ENCODE results near the gene GPR18. TPM values are rescaled to one million over a fixed set of nuclear protein-coding genes. Genes with fewer than 3 reads are reported as not detected.

Gene GPR18
- total RNA-seq, 1 experiment from 2014 or later, result not detected

DNA sequence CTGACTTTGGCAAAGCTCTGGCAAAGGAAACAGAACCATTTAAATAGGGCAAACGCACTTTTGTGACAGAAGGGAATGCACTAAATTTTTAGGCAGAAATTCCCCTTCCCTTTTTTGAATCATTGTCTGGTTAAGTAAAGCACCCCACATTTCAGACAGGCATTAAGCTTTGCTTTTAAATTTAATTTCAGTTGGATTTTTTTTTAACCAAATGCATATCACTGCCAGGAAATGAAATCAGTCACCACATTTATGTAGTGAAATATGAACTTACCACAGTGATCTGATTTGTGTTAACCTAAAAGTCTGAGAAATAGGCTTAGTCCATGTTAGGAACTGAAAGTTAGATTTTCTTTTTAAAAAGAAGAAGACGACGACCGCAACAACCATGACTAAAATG lies 38.2 kb upstream of the GPR18 start:
- H3K27me3 ChIP-seq, result no peaks in the 10 kb centered on the region
- DNase-seq, result no peak

DNA sequence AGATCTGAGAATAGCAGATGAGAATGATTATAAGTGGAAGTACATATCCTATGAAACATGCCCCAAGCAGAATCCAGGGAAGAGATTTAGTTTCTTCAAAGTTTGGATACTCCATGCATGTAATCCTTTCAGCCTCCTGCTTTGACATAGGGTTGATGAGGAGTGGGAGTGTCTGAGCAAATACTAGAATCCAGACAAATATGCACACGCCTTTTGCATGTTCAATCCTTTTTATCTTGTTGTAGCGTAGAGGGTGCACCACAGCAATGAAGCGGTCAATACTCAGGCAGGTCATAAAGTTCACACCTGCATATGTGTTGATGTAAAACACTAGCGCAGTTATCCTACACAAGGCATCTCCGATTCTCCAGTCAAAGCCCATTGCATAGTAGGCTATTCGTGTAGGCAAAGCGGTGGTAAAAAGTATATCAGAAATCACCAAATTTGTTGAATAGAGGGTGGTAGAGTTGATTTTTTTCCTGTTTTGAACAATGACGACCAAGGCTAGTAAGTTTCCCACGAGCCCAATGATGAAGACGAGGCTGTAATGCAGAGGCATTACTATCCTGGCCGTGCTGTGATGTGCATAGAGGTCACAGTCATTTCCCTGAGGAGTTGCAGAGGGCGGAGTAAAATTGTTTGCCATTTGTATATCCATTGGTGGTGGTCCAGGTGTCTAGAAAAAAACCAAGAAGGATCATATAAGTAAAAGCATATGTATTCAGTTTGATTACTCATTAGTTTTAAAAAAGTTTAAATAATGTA lies 37.5 kb upstream of the GPR18 start:
- no peak for DNase-seq

More for the DNA sequence above, 38.2 kb upstream of the GPR18 start:
- no peak overlapping the region for H3K4me3 ChIP-seq
- H3K36me3 ChIP-seq, result no peaks in the 10 kb centered on the region
- H3K9me3 ChIP-seq, result no peaks in the 10 kb centered on the region

DNA sequence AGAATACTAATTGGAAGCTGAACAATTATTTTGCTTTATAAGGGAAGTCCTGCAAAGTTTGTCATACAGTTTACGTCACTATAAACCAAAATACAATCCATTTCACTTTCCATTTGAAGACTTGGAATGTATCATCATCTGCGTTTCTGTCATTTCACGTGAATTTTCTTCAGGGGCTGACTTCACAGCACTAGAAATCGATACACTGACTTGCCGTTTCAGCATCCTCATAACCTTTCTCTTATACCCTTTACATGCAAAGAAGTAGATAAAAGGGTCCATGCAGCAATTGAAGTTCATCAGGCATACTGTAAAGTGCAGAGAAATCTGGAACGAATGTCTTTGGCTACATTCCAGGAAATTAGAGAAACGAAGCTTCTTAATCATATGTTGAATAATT lies 36.8 kb upstream of the GPR18 start:
- no peaks in the 10 kb centered on the region for H3K9me3 ChIP-seq

More for the DNA sequence above, 37.5 kb upstream of the GPR18 start:
- H3K36me3 ChIP-seq, result no peaks in the 10 kb centered on the region
- no peaks in the 10 kb centered on the region for H3K9me3 ChIP-seq
- H3K27me3 ChIP-seq, result no peaks in the 10 kb centered on the region
- no peak overlapping the region for H3K4me3 ChIP-seq

DNA sequence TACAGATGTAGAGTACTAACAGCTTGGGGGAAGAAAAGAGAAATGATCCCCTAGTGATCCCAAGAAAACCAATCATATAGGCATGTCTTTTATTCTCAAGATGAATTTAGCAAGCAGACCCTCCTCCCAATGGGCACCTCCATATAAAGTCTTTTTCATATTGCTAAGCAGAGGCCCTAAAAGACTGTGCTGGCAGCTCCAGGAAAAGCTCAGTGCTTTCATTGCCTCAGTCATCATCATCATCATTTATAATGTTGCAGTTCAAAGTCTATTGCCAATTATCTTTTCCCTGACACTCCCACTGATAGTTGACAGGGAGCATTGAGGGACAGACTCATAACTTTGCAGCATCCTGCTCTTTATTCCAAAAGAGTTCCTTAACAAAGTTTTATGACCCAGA lies 36.0 kb upstream of the GPR18 start:
- DNase-seq, result no peak
- Histone ChIP-seq H3K9me3 (no peaks in the 10 kb centered on the region), H3K36me3 (no peaks in the 10 kb centered on the region; the same call in 1 of the 2 replicates), H3K27me3 (no peaks in the 10 kb centered on the region), H3K4me3 (no peak overlapping the region)

More for the DNA sequence above, 36.8 kb upstream of the GPR18 start:
- DNase-seq, result no peak
- H3K27me3 ChIP-seq, result no peaks in the 10 kb centered on the region
- H3K36me3 ChIP-seq, result no peaks in the 10 kb centered on the region; the same call in 1 of the 2 replicates
- no peak overlapping the region for H3K4me3 ChIP-seq

- no peaks in the 10 kb centered on the region for H3K9me3 ChIP-seq
- H3K27me3 ChIP-seq, result no peaks in the 10 kb centered on the region
- H3K36me3 ChIP-seq, result no peaks in the 10 kb centered on the region; the same call in 1 of the 2 replicates
- DNase-seq, result no peak
- H3K4me3 ChIP-seq, result no peak overlapping the region
These were observed 35.0 kb upstream of the GPR18 start for GRCh38 chr13:99293178-99293577.

- Histone ChIP-seq H3K36me3 (no peaks in the 10 kb centered on the region; the same call in 1 of the 2 replicates), H3K27me3 (no peaks in the 10 kb centered on the region), H3K4me3 (no peak overlapping the region), H3K9me3 (no peaks in the 10 kb centered on the region)
- DNase-seq, result no peak
These were observed 32.7 kb upstream of the GPR18 start for GRCh38 chr13:99290894-99291293.

GRCh38 chr13:99289674-99290337 lies 31.6 kb upstream of the GPR18 start:
- H3K9me3 ChIP-seq, result no peaks in the 10 kb centered on the region
- DNase-seq, result no peak
- no peaks in the 10 kb centered on the region; the same call in 1 of the 2 replicates for H3K36me3 ChIP-seq
- H3K27me3 ChIP-seq, result no peaks in the 10 kb centered on the region
- no peak overlapping the region for H3K4me3 ChIP-seq

GRCh38 chr13:99289271-99289670 lies 31.1 kb upstream of the GPR18 start:
- no peak for DNase-seq
- Histone ChIP-seq H3K36me3 (no peaks in the 10 kb centered on the region; the same call in 1 of the 2 replicates), H3K9me3 (no peaks in the 10 kb centered on the region), H3K4me3 (no peak overlapping the region), H3K27me3 (no peaks in the 10 kb centered on the region)

- H3K4me3 ChIP-seq, result no peak overlapping the region
- no peaks in the 10 kb centered on the region; the same call in 1 of the 2 replicates for H3K36me3 ChIP-seq
- no peaks in the 10 kb centered on the region for H3K9me3 ChIP-seq
- no peaks in the 10 kb centered on the region for H3K27me3 ChIP-seq
- DNase-seq, result no peak
These were observed 29.9 kb upstream of the GPR18 start for GRCh38 chr13:99288089-99288488.

DNA sequence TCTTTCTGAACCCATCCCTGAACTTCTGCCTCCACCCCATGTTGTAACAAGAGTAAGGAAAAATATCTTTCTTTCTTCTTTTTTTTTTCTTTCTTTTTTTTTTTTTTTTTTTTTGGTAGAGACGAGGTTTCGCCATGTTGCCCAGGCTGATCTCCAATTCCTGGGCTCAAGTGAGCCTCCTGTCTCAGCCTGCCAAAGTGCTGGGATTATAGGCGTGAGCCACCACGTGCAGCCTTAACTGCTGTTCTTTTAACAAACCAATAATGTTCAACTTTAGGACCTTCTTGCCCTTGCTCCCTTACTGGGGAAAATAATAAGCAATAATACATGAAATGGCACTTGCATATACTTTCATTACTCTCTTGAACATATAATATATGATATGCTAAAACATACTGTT lies 29.4 kb upstream of the GPR18 start:
- no peaks in the 10 kb centered on the region for H3K9me3 ChIP-seq
- DNase-seq, result peak; percentile 12
- H3K36me3 ChIP-seq, result no peaks in the 10 kb centered on the region; the same call in 1 of the 2 replicates
- H3K27me3 ChIP-seq, result no peaks in the 10 kb centered on the region
- H3K4me3 ChIP-seq, result no peak overlapping the region

GRCh38 chr13:99285432-99286182 lies 27.4 kb upstream of the GPR18 start:
- Histone ChIP-seq H3K27me3 (no peaks in the 10 kb centered on the region), H3K4me3 (no peak overlapping the region), H3K36me3 (no peaks in the 10 kb centered on the region; the same call in none of the 2 replicates), H3K9me3 (no peaks in the 10 kb centered on the region)
- DNase-seq, result no peak

GRCh38 chr13:99282264-99283231 lies 24.4 kb upstream of the GPR18 start:
- H3K27me3 ChIP-seq, result no peaks in the 10 kb centered on the region
- H3K4me3 ChIP-seq, result no peak overlapping the region
- DNase-seq, result no peak
- H3K36me3 ChIP-seq, result peaks cover 6% of the 10 kb centered on the region; the same call in 1 of the 2 replicates
- H3K9me3 ChIP-seq, result no peaks in the 10 kb centered on the region

DNA sequence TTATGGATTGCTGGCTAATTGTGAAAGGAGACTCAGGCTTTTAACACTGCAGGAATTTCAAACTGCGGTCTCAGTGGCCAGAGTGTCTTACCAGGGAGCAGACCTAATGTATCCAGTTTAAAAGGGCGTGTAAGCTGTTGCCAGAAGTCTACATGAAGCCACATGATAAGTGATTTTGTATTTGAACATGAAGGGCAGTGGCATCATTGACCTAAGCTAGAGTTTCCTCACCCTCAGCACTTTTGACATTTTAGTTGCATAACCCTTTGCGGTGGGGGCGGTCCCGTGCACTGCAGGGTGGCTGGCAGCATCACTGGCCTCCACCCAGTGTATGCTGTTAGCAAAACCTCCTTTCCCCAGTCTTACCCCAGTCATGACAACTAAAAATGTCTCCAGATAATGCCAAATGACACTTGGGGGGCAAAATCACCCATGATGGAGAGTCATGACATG lies 23.7 kb upstream of the GPR18 start:
- Histone ChIP-seq H3K9me3 (no peaks in the 10 kb centered on the region), H3K4me3 (no peak overlapping the region), H3K27me3 (no peaks in the 10 kb centered on the region), H3K36me3 (peaks cover 6% of the 10 kb centered on the region; the same call in 1 of the 2 replicates)
- DNase-seq, result peak; percentile 5

DNA sequence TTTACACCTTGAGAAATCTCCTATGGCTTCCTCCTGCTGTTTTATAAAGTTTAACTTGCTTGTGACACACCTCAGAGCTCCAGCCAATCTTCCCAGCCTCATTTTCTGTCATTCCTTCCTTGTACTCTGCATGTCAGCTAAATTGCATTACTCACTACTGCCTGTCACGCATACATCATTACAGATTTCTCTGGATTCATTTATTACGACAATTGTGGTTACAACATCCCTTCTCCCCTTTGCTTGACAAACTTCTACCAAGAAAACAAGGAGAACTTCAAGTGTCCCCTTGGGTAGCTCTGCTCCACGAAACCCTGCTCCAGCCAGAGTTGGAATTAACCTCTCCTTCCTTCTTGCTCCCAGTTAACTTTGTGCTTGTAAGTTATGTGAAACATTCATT lies 22.0 kb upstream of the GPR18 start:
- no peaks in the 10 kb centered on the region for H3K9me3 ChIP-seq
- no peaks in the 10 kb centered on the region for H3K27me3 ChIP-seq
- DNase-seq, result peak; percentile 37
- no peak overlapping the region for H3K4me3 ChIP-seq
- H3K36me3 ChIP-seq, result peaks cover 6% of the 10 kb centered on the region; the same call in 1 of the 2 replicates

- Histone ChIP-seq H3K36me3 (peaks cover 6% of the 10 kb centered on the region; the same call in 1 of the 2 replicates), H3K4me3 (no peak overlapping the region), H3K9me3 (no peaks in the 10 kb centered on the region), H3K27me3 (no peaks in the 10 kb centered on the region)
- DNase-seq, result no peak
These were observed 21.5 kb upstream of the GPR18 start for GRCh38 chr13:99279637-99280036.

DNA sequence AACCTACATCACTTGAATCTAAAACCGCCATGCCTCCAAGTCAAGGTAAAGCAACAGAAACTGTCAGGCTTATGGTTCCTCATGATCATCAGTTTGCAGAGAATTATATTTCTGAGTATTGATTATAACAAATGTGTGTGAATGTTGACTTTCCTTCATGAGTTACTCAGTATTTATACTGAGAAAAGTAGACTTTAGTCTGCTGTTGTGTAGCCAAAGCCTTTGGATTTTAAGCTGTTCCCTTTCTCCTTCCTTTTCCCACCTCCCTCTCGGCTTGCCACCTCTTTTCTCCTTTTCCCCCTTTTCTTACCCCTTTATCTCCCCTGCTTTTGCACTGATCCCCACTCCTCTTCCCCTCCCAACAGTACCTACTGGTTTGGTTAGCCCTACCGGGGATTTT lies 20.7 kb upstream of the GPR18 start:
- no peak for DNase-seq
- no peaks in the 10 kb centered on the region for H3K9me3 ChIP-seq
- no peaks in the 10 kb centered on the region for H3K27me3 ChIP-seq
- H3K4me3 ChIP-seq, result no peak overlapping the region
- peaks cover 6% of the 10 kb centered on the region; the same call in 1 of the 2 replicates for H3K36me3 ChIP-seq

Data from MG63 (cell line).